Measurements from ENCODE around the gene LRMDA.

Gene LRMDA

GRCh38 chr10:76456197-76456596, 1024.8 kb downstream of the LRMDA start:
- no peak overlapping the region for H3K4me3 Mint-ChIP-seq

GRCh38 chr10:76459016-76459730, 1027.7 kb downstream of the LRMDA start:
- Mint-ChIP-seq H3K4me3 (no peak overlapping the region), H3K4me1 (ENCODE audit: low read depth) (peaks cover 9% of the 10 kb centered on the region), H3K27me3 (no peaks in the 10 kb centered on the region), H3K36me3 (ENCODE audit: low read depth) (no peaks in the 10 kb centered on the region), H3K9me3 (peaks cover 14% of the 10 kb centered on the region), H3K27ac (no peak overlapping the region)
- intact Hi-C loops (cut with micrococcal nuclease), result no loop called here

More at GRCh38 chr10:76456197-76456596, 1024.8 kb downstream of the LRMDA start:
- H3K4me1 Mint-ChIP-seq (ENCODE audit: low read depth), result peaks cover 24% of the 10 kb centered on the region
- no peaks in the 10 kb centered on the region for H3K36me3 Mint-ChIP-seq (ENCODE audit: low read depth)
- no peaks in the 10 kb centered on the region for H3K27me3 Mint-ChIP-seq
- intact Hi-C loops (cut with micrococcal nuclease), result no loop called here
- no peak overlapping the region for H3K27ac Mint-ChIP-seq
- H3K9me3 Mint-ChIP-seq, result peaks cover 25% of the 10 kb centered on the region

GRCh38 chr10:76461024-76461423, 1029.6 kb downstream of the LRMDA start:
- Mint-ChIP-seq H3K9me3 (peaks cover 6% of the 10 kb centered on the region), H3K4me3 (no peak overlapping the region), H3K36me3 (ENCODE audit: low read depth) (no peaks in the 10 kb centered on the region), H3K4me1 (ENCODE audit: low read depth) (no peaks in the 10 kb centered on the region), H3K27ac (no peak overlapping the region), H3K27me3 (no peaks in the 10 kb centered on the region)
- intact Hi-C loops (cut with micrococcal nuclease), result no loop called here

GRCh38 chr10:76463111-76463510, 1031.7 kb downstream of the LRMDA start:
- Mint-ChIP-seq H3K9me3 (no peaks in the 10 kb centered on the region), H3K27me3 (no peaks in the 10 kb centered on the region), H3K4me1 (ENCODE audit: low read depth) (no peaks in the 10 kb centered on the region), H3K27ac (no peak overlapping the region), H3K4me3 (no peak overlapping the region), H3K36me3 (ENCODE audit: low read depth) (no peaks in the 10 kb centered on the region)
- intact Hi-C loops (cut with micrococcal nuclease), result no loop called here

GRCh38 chr10:76466836-76467503, 1035.5 kb downstream of the LRMDA start:
- Mint-ChIP-seq H3K4me1 (ENCODE audit: low read depth) (no peaks in the 10 kb centered on the region), H3K27me3 (no peaks in the 10 kb centered on the region), H3K36me3 (ENCODE audit: low read depth) (no peaks in the 10 kb centered on the region), H3K27ac (no peak overlapping the region), H3K9me3 (no peaks in the 10 kb centered on the region), H3K4me3 (no peak overlapping the region)
- intact Hi-C loops (cut with micrococcal nuclease), result no loop called here

- Mint-ChIP-seq H3K27ac (no peak overlapping the region), H3K9me3 (no peaks in the 10 kb centered on the region), H3K27me3 (no peaks in the 10 kb centered on the region), H3K4me1 (ENCODE audit: low read depth) (no peaks in the 10 kb centered on the region), H3K4me3 (no peak overlapping the region), H3K36me3 (ENCODE audit: low read depth) (no peaks in the 10 kb centered on the region)
- intact Hi-C loops (cut with micrococcal nuclease), result no loop called here
These were observed 1038.3 kb downstream of the LRMDA start for GRCh38 chr10:76469675-76470074.

GRCh38 chr10:76479103-76479790, 1047.8 kb downstream of the LRMDA start:
- no peaks in the 10 kb centered on the region for H3K27me3 Mint-ChIP-seq
- intact Hi-C loops (cut with micrococcal nuclease), result no loop called here
- H3K4me1 Mint-ChIP-seq (ENCODE audit: low read depth), result no peaks in the 10 kb centered on the region
- H3K4me3 Mint-ChIP-seq, result no peak overlapping the region
- peaks cover 20% of the 10 kb centered on the region for H3K9me3 Mint-ChIP-seq
- H3K36me3 Mint-ChIP-seq (ENCODE audit: low read depth), result no peaks in the 10 kb centered on the region
- no peak overlapping the region for H3K27ac Mint-ChIP-seq

GRCh38 chr10:76481178-76481577, 1049.8 kb downstream of the LRMDA start:
- intact Hi-C loops (cut with micrococcal nuclease), result no loop called here
- peaks cover 12% of the 10 kb centered on the region for H3K9me3 Mint-ChIP-seq
- H3K36me3 Mint-ChIP-seq (ENCODE audit: low read depth), result no peaks in the 10 kb centered on the region
- H3K4me3 Mint-ChIP-seq, result no peak overlapping the region
- no peaks in the 10 kb centered on the region for H3K4me1 Mint-ChIP-seq (ENCODE audit: low read depth)
- H3K27me3 Mint-ChIP-seq, result no peaks in the 10 kb centered on the region
- no peak overlapping the region for H3K27ac Mint-ChIP-seq

GRCh38 chr10:76487582-76487981, 1056.2 kb downstream of the LRMDA start:
- Mint-ChIP-seq H3K27me3 (no peaks in the 10 kb centered on the region), H3K9me3 (peaks cover 47% of the 10 kb centered on the region), H3K4me1 (ENCODE audit: low read depth) (no peaks in the 10 kb centered on the region), H3K4me3 (no peak overlapping the region), H3K27ac (no peak overlapping the region), H3K36me3 (ENCODE audit: low read depth) (peaks cover 8% of the 10 kb centered on the region)
- intact Hi-C loops (cut with micrococcal nuclease), result no loop called here

- Mint-ChIP-seq H3K4me3 (no peak overlapping the region), H3K27ac (no peak overlapping the region), H3K36me3 (ENCODE audit: low read depth) (peaks cover 8% of the 10 kb centered on the region), H3K9me3 (peaks cover 48% of the 10 kb centered on the region), H3K4me1 (ENCODE audit: low read depth) (no peaks in the 10 kb centered on the region), H3K27me3 (no peaks in the 10 kb centered on the region)
- intact Hi-C loops (cut with micrococcal nuclease), result no loop called here
These were observed 1057.2 kb downstream of the LRMDA start for GRCh38 chr10:76488602-76489001.

- Mint-ChIP-seq H3K27me3 (no peaks in the 10 kb centered on the region), H3K4me1 (ENCODE audit: low read depth) (no peaks in the 10 kb centered on the region), H3K9me3 (peaks cover 48% of the 10 kb centered on the region), H3K36me3 (ENCODE audit: low read depth) (peaks cover 8% of the 10 kb centered on the region), H3K27ac (no peak overlapping the region), H3K4me3 (no peak overlapping the region)
- intact Hi-C loops (cut with micrococcal nuclease), result no loop called here
These were observed 1059.8 kb downstream of the LRMDA start for GRCh38 chr10:76491216-76491615.

- Mint-ChIP-seq H3K9me3 (peaks cover 44% of the 10 kb centered on the region), H3K4me3 (no peak overlapping the region), H3K27ac (no peak overlapping the region), H3K27me3 (no peaks in the 10 kb centered on the region), H3K4me1 (ENCODE audit: low read depth) (no peaks in the 10 kb centered on the region), H3K36me3 (ENCODE audit: low read depth) (peaks cover 8% of the 10 kb centered on the region)
- intact Hi-C loops (cut with micrococcal nuclease), result no loop called here
These were observed 1060.6 kb downstream of the LRMDA start for GRCh38 chr10:76492026-76492425.

- H3K27me3 Mint-ChIP-seq, result no peaks in the 10 kb centered on the region
- peaks cover 8% of the 10 kb centered on the region for H3K36me3 Mint-ChIP-seq (ENCODE audit: low read depth)
- intact Hi-C loops (cut with micrococcal nuclease), result no loop called here
- H3K9me3 Mint-ChIP-seq, result peaks cover 38% of the 10 kb centered on the region
- no peaks in the 10 kb centered on the region for H3K4me1 Mint-ChIP-seq (ENCODE audit: low read depth)
- no peak overlapping the region for H3K27ac Mint-ChIP-seq
- no peak overlapping the region for H3K4me3 Mint-ChIP-seq
These were observed 1061.5 kb downstream of the LRMDA start for GRCh38 chr10:76492678-76493472.

GRCh38 chr10:76497666-76498065, 1066.2 kb downstream of the LRMDA start:
- intact Hi-C loops (cut with micrococcal nuclease), result no loop called here
- Mint-ChIP-seq H3K9me3 (peaks cover 12% of the 10 kb centered on the region), H3K4me3 (no peak overlapping the region), H3K4me1 (ENCODE audit: low read depth) (no peaks in the 10 kb centered on the region), H3K27ac (no peak overlapping the region), H3K36me3 (ENCODE audit: low read depth) (no peaks in the 10 kb centered on the region), H3K27me3 (no peaks in the 10 kb centered on the region)

Data from dendritic cell treated with granulocyte-macrophage colony-stimulating factor and Interleukin-4, amounts not matched to agents 40 ng/mL and 50 ng/mL, for 4 days (primary cell).